Panc1 (cell line): ENCODE results near the gene FIBCD1. TPM values are rescaled to one million over a fixed set of nuclear protein-coding genes. Genes with fewer than 3 reads are reported as not detected.

Experiments
- ATAC-seq: fragments of 200-7000 bp; cut with Tn5 transposase; 2 replicates; pipeline ENCODE4 v1.9.1; 2020; ENCODE audit warnings: mild to moderate bottlenecking, moderate library complexity
- BruUV-seq: library from RNA; stranded (reverse); fragments of 400-500 nt; replicated peaks from 2 replicates; lab custom pipeline; 2021; lab: Mats Ljungman, UMichigan
- CTCF ChIA-PET: fragments of 300-600 bp; sonication (Branson Sonifier 250); formaldehyde crosslinking; loops from one replicate; lab custom pipeline; 2022; ENCODE audit warnings: antibody characterized with exemption; lab: Charles Lee
- POLR2A ChIA-PET: fragments of 300-600 bp; sonication (Branson Sonifier 250); formaldehyde crosslinking; loops from one replicate; lab custom pipeline; 2022; ENCODE audit warnings: antibody characterized with exemption; lab: Charles Lee
- DNase-seq: peaks from one replicate; pipeline ENCODE4 v3.0.0-alpha.2; 2010; ENCODE audit warnings: low read depth, low spot score
- H3K27ac ChIP-seq: 2 replicates; pipeline ENCODE4 v1.5.1; 2011; ENCODE audit warnings: mild to moderate bottlenecking, low read length, inconsistent platforms
- H3K27me3 ChIP-seq: fragments of 200-500 bp; sonication (Bioruptor generic); 2 replicates; pipeline ENCODE4 v1.6.0; 2014; ENCODE audit warnings: low read length, inconsistent platforms; ENCODE audit not compliant: control insufficient read depth, insufficient read depth
- H3K36me3 ChIP-seq: fragments of 200-500 bp; sonication (Bioruptor generic); 2 replicates; pipeline ENCODE4 v1.5.1; 2014; ENCODE audit warnings: inconsistent platforms, mild to moderate bottlenecking, low read length, moderate library complexity; ENCODE audit not compliant: control insufficient read depth, insufficient read depth
- H3K4me1 ChIP-seq: 2 replicates; pipeline ENCODE4 v1.5.1; 2011; ENCODE audit warnings: inconsistent platforms, mild to moderate bottlenecking, low read length, moderate library complexity; ENCODE audit not compliant: control insufficient read depth, insufficient read depth
- H3K4me3 ChIP-seq, 2 experiments: 2 replicates each; pipeline ENCODE4 v1.5.1; 2011 to 2012; ENCODE audit warnings: low read depth in 2 of 2, low read length in 2 of 2, mild to moderate bottlenecking in 2 of 2, inconsistent platforms in 1 of 2, moderate library complexity in 1 of 2
- H3K9me3 ChIP-seq: fragments of 200-500 bp; sonication (Bioruptor generic); 2 replicates; pipeline ENCODE4 v1.5.1; 2014; ENCODE audit warnings: low read depth, mild to moderate bottlenecking, inconsistent platforms, low read length, moderate library complexity; ENCODE audit not compliant: control insufficient read depth, insufficient read depth
- POLR2AphosphoS5 ChIP-seq: IDR thresholded peaks from 2 replicates; pipeline ENCODE4 v1.6.1; 2012; ENCODE audit warnings: mild to moderate bottlenecking, low read depth, low read length, moderate library complexity
- SIN3A ChIP-seq: IDR thresholded peaks from 2 replicates; pipeline ENCODE4 v1.6.1; 2012; ENCODE audit warnings: low read depth, mild to moderate bottlenecking, low read length, moderate library complexity, borderline replicate concordance; ENCODE audit not compliant: insufficient read depth
- TCF7L2 ChIP-seq: IDR thresholded peaks from 2 replicates; pipeline ENCODE4 v1.6.1; 2011; ENCODE audit warnings: mild to moderate bottlenecking, low read depth, low read length, inconsistent platforms
- in situ Hi-C: cut with HindIII; loops from 2 replicates; pipeline ENCODE4 v1.10.0; 2016; ENCODE audit warnings: low sequenced_read_pairs, low pct_unique_long_range_greater_than_20kb
- intact Hi-C: fragments of 100-400 bp; cut with micrococcal nuclease; formaldehyde crosslinking; loops from one replicate; pipeline ENCODE4 v1.10.0; 2022; ENCODE audit not compliant: unreplicated experiment
- total RNA-seq: library from RNA; stranded (reverse); gene quantifications from one replicate; pipeline ENCODE4 v1.2.1, GENCODE V29; 2021; ENCODE audit not compliant: unreplicated experiment
- TF ChIP-seq, protein P1 (sequence below), 2 experiments: IDR thresholded peaks; 2 replicates each; pipeline ENCODE4 v1.6.1; 2011 to 2012; ENCODE audit warnings: low read depth in 2 of 2, control low read depth in 1 of 2, low read length in 1 of 2, mild to moderate bottlenecking in 1 of 2, moderate library complexity in 1 of 2; ENCODE audit not compliant: insufficient read depth in 1 of 2
- TF ChIP-seq, protein P2 (sequence below): fragments of 450-650 bp; IDR thresholded peaks from 2 replicates; pipeline ENCODE4 v1.5.1; 2017; ENCODE audit warnings: mild to moderate bottlenecking

The FIBCD1 gene
- total RNA-seq, 1 experiment from 2014 or later, result 16.3 TPM

DNA sequence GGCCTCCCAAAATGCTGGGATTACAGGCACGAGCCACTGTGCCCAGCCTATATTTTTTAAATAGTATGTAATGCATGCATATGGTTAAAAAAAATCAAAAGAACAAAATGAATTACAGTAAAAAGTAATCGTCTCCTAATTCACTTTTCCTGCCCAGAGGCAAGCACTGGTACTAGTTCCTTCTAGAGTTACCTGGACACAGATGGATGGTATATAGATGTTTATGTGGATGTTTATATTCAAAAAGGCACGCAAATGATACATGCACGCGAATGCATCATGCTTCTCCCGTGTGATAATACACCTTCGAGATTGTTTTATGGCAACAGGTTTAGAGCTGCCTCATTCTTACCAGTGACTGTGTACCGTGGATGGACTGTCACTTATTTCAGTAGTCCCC lies 82.6 kb downstream of the FIBCD1 start:
- intact Hi-C loops (no loop called here), in situ Hi-C loops (no loop called here)
- peaks cover 25% of the 10 kb centered on the region for H3K4me1 ChIP-seq
- ChIA-PET CTCF (interaction anchor here (0.6 kb wide), 2 partner anchors 42 to 88 kb away, joined by 5 to 7 read pairs; no protein-coding TSS in a partner anchor), POLR2A (no interaction called here)
- H3K4me3 ChIP-seq, result no peak overlapping the region
- ATAC-seq (no peak), DNase-seq (no peak)
- TF ChIP-seq, protein P1, sequence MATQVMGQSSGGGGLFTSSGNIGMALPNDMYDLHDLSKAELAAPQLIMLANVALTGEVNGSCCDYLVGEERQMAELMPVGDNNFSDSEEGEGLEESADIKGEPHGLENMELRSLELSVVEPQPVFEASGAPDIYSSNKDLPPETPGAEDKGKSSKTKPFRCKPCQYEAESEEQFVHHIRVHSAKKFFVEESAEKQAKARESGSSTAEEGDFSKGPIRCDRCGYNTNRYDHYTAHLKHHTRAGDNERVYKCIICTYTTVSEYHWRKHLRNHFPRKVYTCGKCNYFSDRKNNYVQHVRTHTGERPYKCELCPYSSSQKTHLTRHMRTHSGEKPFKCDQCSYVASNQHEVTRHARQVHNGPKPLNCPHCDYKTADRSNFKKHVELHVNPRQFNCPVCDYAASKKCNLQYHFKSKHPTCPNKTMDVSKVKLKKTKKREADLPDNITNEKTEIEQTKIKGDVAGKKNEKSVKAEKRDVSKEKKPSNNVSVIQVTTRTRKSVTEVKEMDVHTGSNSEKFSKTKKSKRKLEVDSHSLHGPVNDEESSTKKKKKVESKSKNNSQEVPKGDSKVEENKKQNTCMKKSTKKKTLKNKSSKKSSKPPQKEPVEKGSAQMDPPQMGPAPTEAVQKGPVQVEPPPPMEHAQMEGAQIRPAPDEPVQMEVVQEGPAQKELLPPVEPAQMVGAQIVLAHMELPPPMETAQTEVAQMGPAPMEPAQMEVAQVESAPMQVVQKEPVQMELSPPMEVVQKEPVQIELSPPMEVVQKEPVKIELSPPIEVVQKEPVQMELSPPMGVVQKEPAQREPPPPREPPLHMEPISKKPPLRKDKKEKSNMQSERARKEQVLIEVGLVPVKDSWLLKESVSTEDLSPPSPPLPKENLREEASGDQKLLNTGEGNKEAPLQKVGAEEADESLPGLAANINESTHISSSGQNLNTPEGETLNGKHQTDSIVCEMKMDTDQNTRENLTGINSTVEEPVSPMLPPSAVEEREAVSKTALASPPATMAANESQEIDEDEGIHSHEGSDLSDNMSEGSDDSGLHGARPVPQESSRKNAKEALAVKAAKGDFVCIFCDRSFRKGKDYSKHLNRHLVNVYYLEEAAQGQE (IDR thresholded peaks at IDR 0.05; ENCODE audit: insufficient read depth in 1 of 2, low read depth in 2 of 2, low read length in 1 of 2), result no peak
- TF ChIP-seq POLR2AphosphoS5 (no peak), SIN3A (no peak), TCF7L2 (no peak)
- TF ChIP-seq, protein P2, sequence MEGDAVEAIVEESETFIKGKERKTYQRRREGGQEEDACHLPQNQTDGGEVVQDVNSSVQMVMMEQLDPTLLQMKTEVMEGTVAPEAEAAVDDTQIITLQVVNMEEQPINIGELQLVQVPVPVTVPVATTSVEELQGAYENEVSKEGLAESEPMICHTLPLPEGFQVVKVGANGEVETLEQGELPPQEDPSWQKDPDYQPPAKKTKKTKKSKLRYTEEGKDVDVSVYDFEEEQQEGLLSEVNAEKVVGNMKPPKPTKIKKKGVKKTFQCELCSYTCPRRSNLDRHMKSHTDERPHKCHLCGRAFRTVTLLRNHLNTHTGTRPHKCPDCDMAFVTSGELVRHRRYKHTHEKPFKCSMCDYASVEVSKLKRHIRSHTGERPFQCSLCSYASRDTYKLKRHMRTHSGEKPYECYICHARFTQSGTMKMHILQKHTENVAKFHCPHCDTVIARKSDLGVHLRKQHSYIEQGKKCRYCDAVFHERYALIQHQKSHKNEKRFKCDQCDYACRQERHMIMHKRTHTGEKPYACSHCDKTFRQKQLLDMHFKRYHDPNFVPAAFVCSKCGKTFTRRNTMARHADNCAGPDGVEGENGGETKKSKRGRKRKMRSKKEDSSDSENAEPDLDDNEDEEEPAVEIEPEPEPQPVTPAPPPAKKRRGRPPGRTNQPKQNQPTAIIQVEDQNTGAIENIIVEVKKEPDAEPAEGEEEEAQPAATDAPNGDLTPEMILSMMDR, result no peak
- no TSS peak for BruUV-seq
- no peaks in the 10 kb centered on the region for H3K9me3 ChIP-seq
- no peak overlapping the region for H3K27ac ChIP-seq
- peaks cover 2% of the 10 kb centered on the region; the same call in 1 of the 2 replicates for H3K36me3 ChIP-seq
- H3K27me3 ChIP-seq, result no peaks in the 10 kb centered on the region

DNA sequence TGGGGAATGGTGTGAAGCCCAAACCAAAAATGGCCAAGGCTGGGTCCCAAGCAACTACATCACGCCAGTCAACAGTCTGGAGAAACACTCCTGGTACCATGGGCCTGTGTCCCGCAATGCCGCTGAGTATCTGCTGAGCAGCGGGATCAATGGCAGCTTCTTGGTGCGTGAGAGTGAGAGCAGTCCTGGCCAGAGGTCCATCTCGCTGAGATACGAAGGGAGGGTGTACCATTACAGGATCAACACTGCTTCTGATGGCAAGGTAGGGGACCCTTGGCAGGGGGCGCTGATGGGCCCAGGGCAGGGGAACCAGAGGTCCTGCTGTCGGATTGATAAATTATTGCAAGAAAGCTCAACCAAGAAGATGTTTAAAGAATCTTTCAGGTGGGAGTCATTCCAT lies 84.2 kb downstream of the FIBCD1 start:
- intact Hi-C loops, result no loop called here
- POLR2A ChIA-PET, result interaction anchor here (0.6 kb wide), 1 partner anchor 22 kb away, joined by 3 read pairs; no protein-coding TSS in a partner anchor
- TF ChIP-seq SIN3A (no peak), TCF7L2 (no peak)
- TF ChIP-seq, protein P2, result peak; percentile 23; the same call in 1 of the 2 replicates
- in situ Hi-C loops, result no loop called here
- CTCF ChIA-PET, result no interaction called here
- no peaks in the 10 kb centered on the region for H3K27me3 ChIP-seq
- H3K9me3 ChIP-seq, result no peaks in the 10 kb centered on the region
- no peak overlapping the region for H3K27ac ChIP-seq
- DNase-seq (no peak), ATAC-seq (no peak)
- H3K4me1 ChIP-seq, result peaks cover 21% of the 10 kb centered on the region
- BruUV-seq, result no TSS peak
- H3K36me3 ChIP-seq, result peaks cover 2% of the 10 kb centered on the region; the same call in 1 of the 2 replicates
- H3K4me3 ChIP-seq, result no peak overlapping the region
